Thyroid gland (tissue), 4 donors: ENCODE measurements around the gene ST6GALNAC3. TPM values are rescaled to one million over a fixed set of nuclear protein-coding genes. Genes with fewer than 3 reads are reported as not detected.

Experiments used
- DNase-seq, 2 donors: peaks; one replicate each; pipeline ENCODE4 v3.0.0-alpha.2; 2019
- H3K27ac ChIP-seq, 3 donors: fragments of 200-600 bp; sonication (generic); 1 replicate in 2 of 3; 2 replicates in 1 of 3; pipeline ENCODE4 v1.5.1; 2016 to 2019; ENCODE audit warnings: mild to moderate bottlenecking in 1 of 3, moderate library complexity in 1 of 3
- H3K27me3 ChIP-seq: fragments of 200-600 bp; sonication (generic); one replicate; pipeline ENCODE4 v1.5.1; 2019
- H3K36me3 ChIP-seq, 2 donors: fragments of 200-600 bp; sonication (generic); one replicate each; pipeline ENCODE4 v1.5.1; 2016 to 2019
- H3K4me1 ChIP-seq, 2 donors: fragments of 200-600 bp; sonication (generic); one replicate each; pipeline ENCODE4 v1.5.1; 2017 to 2019
- H3K4me3 ChIP-seq, 3 donors: fragments of 200-600 bp; sonication (generic); replicated peaks in 1 of 3; 1 replicate in 2 of 3; 2 replicates in 1 of 3; pipeline ENCODE4 v1.5.1; 2016; ENCODE audit warnings: mild to moderate bottlenecking in 1 of 3
- H3K9me3 ChIP-seq: fragments of 200-600 bp; sonication (generic); one replicate; pipeline ENCODE4 v1.5.1; 2017
- POLR2A ChIP-seq, 2 donors: fragments of 450-650 bp; IDR thresholded peaks; one replicate each; pipeline ENCODE4 v1.6.1; 2017; ENCODE audit warnings: antibody characterized with exemption in 2 of 2, mild to moderate bottlenecking in 2 of 2, moderate library complexity in 1 of 2
- WGBS, 2 donors: methylation state at CpG; one replicate each; pipeline ENCODE4 v1.1.5; 2017; 5-methylcytosine and 5-hydroxymethylcytosine counted together
- intact Hi-C: fragments of 100-400 bp; cut with DNase I; formaldehyde crosslinking; loops from one replicate; pipeline ENCODE4 v1.15.1; 2023
- total RNA-seq, 4 donors: library from RNA; depleted of rRNA; stranded (reverse); fragments of >200 nt; gene quantifications; one replicate each; pipeline ENCODE4 v1.2.3, GENCODE V29; 2016
- TF ChIP-seq, protein P1 (sequence below), 6 experiments: fragments of 200-600 bp in 3 of 6; fragments of 450-650 bp in 3 of 6; sonication (generic) in 3 of 6; IDR thresholded peaks; one replicate each; pipeline ENCODE4 v1.5.1; 2016 to 2019; ENCODE audit warnings: antibody characterized with exemption in 6 of 6, mild to moderate bottlenecking in 2 of 6, inconsistent platforms in 1 of 6, moderate library complexity in 1 of 6

ST6GALNAC3 gene
- total RNA-seq, 4 donors from 2014 or later = 17.4 to 35.6 (median 31.6) TPM

DNA sequence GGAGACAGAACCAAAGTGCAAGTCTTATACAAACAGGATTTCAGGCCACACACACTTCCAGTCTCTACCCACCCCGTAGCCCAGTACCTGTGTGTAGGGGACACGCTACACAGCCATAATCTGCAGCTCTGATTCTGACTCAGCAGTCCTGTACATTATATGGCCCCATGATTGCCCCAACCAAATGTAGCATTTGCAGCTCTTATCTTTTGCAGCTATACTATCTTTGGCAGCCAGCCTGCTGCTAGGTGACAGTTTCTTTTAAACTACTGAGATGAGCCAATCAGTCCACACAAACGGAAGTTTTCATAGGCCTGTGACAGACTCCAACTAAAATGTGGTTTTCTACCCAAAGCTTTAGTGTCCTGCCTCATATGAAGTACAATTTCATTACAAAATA is 533.2 kb downstream of the ST6GALNAC3 start:
- TF ChIP-seq POLR2A (IDR thresholded peaks at IDR 0.05) = no peak
- TF ChIP-seq, protein P1, sequence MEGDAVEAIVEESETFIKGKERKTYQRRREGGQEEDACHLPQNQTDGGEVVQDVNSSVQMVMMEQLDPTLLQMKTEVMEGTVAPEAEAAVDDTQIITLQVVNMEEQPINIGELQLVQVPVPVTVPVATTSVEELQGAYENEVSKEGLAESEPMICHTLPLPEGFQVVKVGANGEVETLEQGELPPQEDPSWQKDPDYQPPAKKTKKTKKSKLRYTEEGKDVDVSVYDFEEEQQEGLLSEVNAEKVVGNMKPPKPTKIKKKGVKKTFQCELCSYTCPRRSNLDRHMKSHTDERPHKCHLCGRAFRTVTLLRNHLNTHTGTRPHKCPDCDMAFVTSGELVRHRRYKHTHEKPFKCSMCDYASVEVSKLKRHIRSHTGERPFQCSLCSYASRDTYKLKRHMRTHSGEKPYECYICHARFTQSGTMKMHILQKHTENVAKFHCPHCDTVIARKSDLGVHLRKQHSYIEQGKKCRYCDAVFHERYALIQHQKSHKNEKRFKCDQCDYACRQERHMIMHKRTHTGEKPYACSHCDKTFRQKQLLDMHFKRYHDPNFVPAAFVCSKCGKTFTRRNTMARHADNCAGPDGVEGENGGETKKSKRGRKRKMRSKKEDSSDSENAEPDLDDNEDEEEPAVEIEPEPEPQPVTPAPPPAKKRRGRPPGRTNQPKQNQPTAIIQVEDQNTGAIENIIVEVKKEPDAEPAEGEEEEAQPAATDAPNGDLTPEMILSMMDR (IDR thresholded peaks at IDR 0.05) = no peak
- 86 to 97% methylated on average over 3 of the region's 3 CpGs for WGBS, 2 donors
- DNase-seq = no peak
- H3K4me3 ChIP-seq = no peak overlapping the region
- H3K27ac ChIP-seq = no peak overlapping the region
- no peaks in the 10 kb centered on the region for H3K36me3 ChIP-seq
- no peaks in the 10 kb centered on the region for H3K9me3 ChIP-seq
- intact Hi-C loops = no loop called here
- no peaks in the 10 kb centered on the region for H3K4me1 ChIP-seq
- H3K27me3 ChIP-seq = no peaks in the 10 kb centered on the region

DNA sequence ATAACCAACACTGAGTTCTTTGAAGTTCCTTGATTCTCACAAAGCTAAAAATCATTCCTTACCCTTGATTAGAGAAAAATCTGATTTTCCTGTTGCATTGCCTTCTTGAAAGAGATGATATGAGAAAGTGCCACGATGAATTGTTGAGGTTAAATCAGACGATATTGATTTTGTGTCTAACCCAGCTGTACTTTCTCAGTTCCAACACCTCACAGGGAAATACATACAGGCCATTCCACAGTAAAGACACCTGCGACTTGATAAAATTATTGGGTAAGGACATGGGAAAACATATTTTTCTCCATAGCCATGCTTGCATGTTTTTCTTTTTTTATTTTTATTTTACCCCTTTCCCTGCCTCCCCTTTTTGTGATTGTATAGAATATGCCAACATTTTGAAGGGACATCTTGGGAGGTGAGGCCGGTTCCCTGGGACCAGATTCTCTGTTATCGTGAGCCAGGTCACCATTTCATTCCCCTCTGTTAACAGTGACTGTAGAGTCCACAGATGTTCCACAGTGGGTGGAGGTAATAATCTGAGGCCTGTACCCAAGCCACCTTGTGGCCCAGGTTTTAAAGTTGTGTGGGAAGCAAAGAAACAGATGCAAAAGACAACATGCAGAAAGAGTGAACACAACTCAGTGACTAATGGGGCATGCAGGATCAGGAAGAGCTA is 537.4 kb downstream of the ST6GALNAC3 start:
- no peaks in the 10 kb centered on the region for H3K9me3 ChIP-seq
- TF ChIP-seq, protein P1 (IDR thresholded peaks at IDR 0.05) = no peak
- TF ChIP-seq POLR2A (IDR thresholded peaks at IDR 0.05) = no peak
- H3K27me3 ChIP-seq = no peaks in the 10 kb centered on the region
- H3K4me1 ChIP-seq = no peaks in the 10 kb centered on the region
- no peaks in the 10 kb centered on the region for H3K36me3 ChIP-seq
- DNase-seq = no peak
- intact Hi-C loops = no loop called here
- no peak overlapping the region for H3K4me3 ChIP-seq
- WGBS, 2 donors = 96 to 97% methylated on average over 5 of the region's 5 CpGs
- no peak overlapping the region for H3K27ac ChIP-seq

DNA sequence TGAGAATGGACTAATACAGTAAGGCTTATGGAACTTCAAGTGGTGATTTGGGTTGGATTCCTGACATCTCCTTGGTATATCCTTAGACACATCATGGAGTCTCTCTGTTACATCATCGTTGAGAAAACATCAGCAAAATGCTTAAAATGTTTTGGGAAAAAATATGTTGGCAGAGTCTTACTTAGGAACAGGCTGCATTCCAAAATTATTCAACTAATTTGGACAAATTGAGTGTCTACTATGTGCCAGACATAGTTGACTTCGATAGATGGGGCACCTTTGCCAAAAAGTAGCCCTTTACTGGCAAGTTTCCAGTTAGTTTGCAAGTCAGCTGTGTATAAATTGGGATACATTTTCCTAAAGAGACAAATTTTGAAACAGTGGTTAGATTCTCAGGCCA is 539.3 kb downstream of the ST6GALNAC3 start:
- H3K4me3 ChIP-seq = no peak overlapping the region
- no peaks in the 10 kb centered on the region for H3K27me3 ChIP-seq
- DNase-seq = no peak
- H3K36me3 ChIP-seq = no peaks in the 10 kb centered on the region
- no peaks in the 10 kb centered on the region for H3K9me3 ChIP-seq
- H3K27ac ChIP-seq = no peak overlapping the region
- WGBS, 2 donors = 68 to 75% methylated on average over 2 of the region's 2 CpGs
- intact Hi-C loops = no loop called here
- no peaks in the 10 kb centered on the region for H3K4me1 ChIP-seq
- no peak for TF ChIP-seq POLR2A (IDR thresholded peaks at IDR 0.05)
- TF ChIP-seq, protein P1 (IDR thresholded peaks at IDR 0.05) = no peak

DNA sequence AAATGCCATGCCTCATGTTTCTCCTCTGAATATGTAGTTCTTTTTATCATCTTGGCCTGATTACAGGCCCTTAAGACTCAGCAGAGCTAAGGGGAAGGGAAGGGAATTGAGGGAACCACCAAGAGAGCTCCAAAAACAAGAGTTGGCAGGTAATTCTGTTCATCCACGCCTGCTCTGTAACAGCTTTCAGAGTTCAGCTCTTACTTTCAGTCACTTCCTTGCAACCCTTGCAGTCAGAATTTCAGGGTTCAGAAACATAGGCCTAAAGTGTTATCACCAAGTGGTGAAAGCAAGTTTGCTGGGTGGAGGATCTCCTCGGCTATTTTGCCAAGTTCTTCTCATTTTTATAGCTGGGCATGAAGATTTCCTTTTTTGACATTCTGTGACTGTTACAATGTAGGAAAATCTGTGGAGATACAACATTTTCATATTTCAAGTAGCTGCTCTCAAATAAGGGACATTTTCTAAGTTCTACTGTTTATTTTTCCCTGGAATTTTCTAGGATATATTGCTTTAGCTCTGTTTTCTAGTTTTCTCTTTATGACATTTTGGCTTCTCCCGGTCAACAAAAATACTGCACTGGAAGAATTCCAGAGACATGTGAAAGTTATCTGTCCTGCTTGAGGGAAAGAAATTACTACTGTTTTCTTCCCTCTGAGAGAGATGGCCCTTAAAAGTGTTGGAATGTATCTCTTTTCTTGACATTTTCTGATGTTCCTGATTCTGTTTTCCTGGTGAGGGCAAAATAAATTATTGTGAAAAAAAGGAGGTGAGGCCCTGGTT is 540.9 kb downstream of the ST6GALNAC3 start:
- intact Hi-C loops = no loop called here
- WGBS, 2 donors = 83 to 86% methylated on average over 3 of the region's 3 CpGs

More for the DNA sequence above, 540.9 kb downstream of the ST6GALNAC3 start:
- Histone ChIP-seq H3K27ac (no peak overlapping the region), H3K4me3 (no peak overlapping the region), H3K9me3 (no peaks in the 10 kb centered on the region), H3K4me1 (no peaks in the 10 kb centered on the region), H3K36me3 (no peaks in the 10 kb centered on the region), H3K27me3 (no peaks in the 10 kb centered on the region)
- DNase-seq = no peak
- TF ChIP-seq, protein P1 (IDR thresholded peaks at IDR 0.05) = no peak
- no peak for TF ChIP-seq POLR2A (IDR thresholded peaks at IDR 0.05)
